Suprapubic skin (tissue), 4 donors: ENCODE results near the gene FAM32A. TPM values are rescaled to one million over a fixed set of nuclear protein-coding genes. Genes with fewer than 3 reads are reported as not detected.

Source experiments
- DNase-seq, 2 donors: peaks; one replicate each; pipeline ENCODE4 v3.0.0-alpha.2; 2019; ENCODE audit warnings: low spot score in 2 of 2
- H3K27ac ChIP-seq: fragments of 200-600 bp; sonication (generic); one replicate; pipeline ENCODE4 v1.5.1; 2019
- H3K27me3 ChIP-seq: fragments of 200-600 bp; sonication (generic); one replicate; pipeline ENCODE4 v1.5.1; 2019
- H3K36me3 ChIP-seq: fragments of 200-600 bp; sonication (generic); one replicate; pipeline ENCODE4 v1.5.1; 2019
- H3K4me1 ChIP-seq: fragments of 200-600 bp; sonication (generic); one replicate; pipeline ENCODE4 v1.5.1; 2019
- H3K4me3 ChIP-seq: fragments of 200-600 bp; sonication (generic); one replicate; pipeline ENCODE4 v1.5.1; 2019; ENCODE audit warnings: mild to moderate bottlenecking
- H3K9me3 ChIP-seq: fragments of 200-600 bp; sonication (generic); one replicate; pipeline ENCODE4 v1.5.1; 2019
- CTCF ChIP-seq, 2 donors: fragments of 200-600 bp in 1 of 2; fragments of 450-650 bp in 1 of 2; sonication (generic) in 1 of 2; IDR thresholded peaks; one replicate each; pipeline ENCODE4 v1.5.1; 2016 to 2019; ENCODE audit warnings: antibody characterized with exemption in 2 of 2, mild to moderate bottlenecking in 1 of 2, moderate library complexity in 1 of 2
- EP300 ChIP-seq: sonication (generic); formaldehyde crosslinking; IDR thresholded peaks from one replicate; pipeline ENCODE4 v1.6.1; 2017; ENCODE audit warnings: antibody characterized with exemption
- POLR2A ChIP-seq, 2 donors: fragments of 450-650 bp; IDR thresholded peaks; one replicate each; pipeline ENCODE4 v1.6.1; 2017; ENCODE audit warnings: antibody characterized with exemption in 2 of 2, mild to moderate bottlenecking in 2 of 2, moderate library complexity in 2 of 2
- POLR2AphosphoS5 ChIP-seq, 3 donors: sonication (generic); formaldehyde crosslinking; IDR thresholded peaks; one replicate each; pipeline ENCODE4 v1.6.1; 2017; ENCODE audit warnings: antibody characterized with exemption in 3 of 3
- WGBS: methylation state at CpG from one replicate; pipeline ENCODE4 v1.1.5; 2018; 5-methylcytosine and 5-hydroxymethylcytosine counted together
- total RNA-seq, 4 donors: library from RNA; depleted of rRNA; stranded (reverse); fragments of >200 nt; gene quantifications; one replicate each; pipeline ENCODE4 v1.1.0, GENCODE V29; 2016

FAM32A gene
- total RNA-seq, 4 donors from 2014 or later, result 64.2 to 102 (median 81.2) TPM

- no peak for TF ChIP-seq CTCF (IDR thresholded peaks at IDR 0.05)
- TF ChIP-seq POLR2A (IDR thresholded peaks at IDR 0.05), result no peak
- TF ChIP-seq EP300, result no peak
- no peak for TF ChIP-seq POLR2AphosphoS5 (IDR thresholded peaks at IDR 0.05)
- WGBS, result 85% methylated on average over 4 of the region's 10 CpGs
- Histone ChIP-seq H3K4me1 (no peaks in the 10 kb centered on the region), H3K27ac (no peak overlapping the region), H3K9me3 (no peaks in the 10 kb centered on the region), H3K36me3 (no peaks in the 10 kb centered on the region), H3K4me3 (no peak overlapping the region), H3K27me3 (no peaks in the 10 kb centered on the region)
- no peak for DNase-seq
These were observed 27.6 kb upstream of the FAM32A start for GRCh38 chr19:16157601-16158000.

GRCh38 chr19:16159655-16160054, 25.6 kb upstream of the FAM32A start:
- no peaks in the 10 kb centered on the region for H3K36me3 ChIP-seq
- no peak for DNase-seq
- H3K9me3 ChIP-seq, result no peaks in the 10 kb centered on the region
- H3K4me1 ChIP-seq, result no peaks in the 10 kb centered on the region
- no peak for TF ChIP-seq CTCF (IDR thresholded peaks at IDR 0.05)
- TF ChIP-seq POLR2A (IDR thresholded peaks at IDR 0.05), result no peak
- no peak for TF ChIP-seq EP300
- no peak for TF ChIP-seq POLR2AphosphoS5 (IDR thresholded peaks at IDR 0.05)
- WGBS, result 92% methylated on average over 5 of the region's 5 CpGs
- H3K27me3 ChIP-seq, result no peaks in the 10 kb centered on the region
- H3K4me3 ChIP-seq, result no peak overlapping the region
- H3K27ac ChIP-seq, result no peak overlapping the region

GRCh38 chr19:16160445-16160942, 24.7 kb upstream of the FAM32A start:
- TF ChIP-seq EP300 (no peak), POLR2AphosphoS5 (IDR thresholded peaks at IDR 0.05) (no peak), POLR2A (IDR thresholded peaks at IDR 0.05) (no peak), CTCF (IDR thresholded peaks at IDR 0.05) (no peak)
- no peaks in the 10 kb centered on the region for H3K27me3 ChIP-seq

GRCh38 chr19:16160943-16161560, 24.2 kb upstream of the FAM32A start:
- TF ChIP-seq EP300 (no peak), CTCF (IDR thresholded peaks at IDR 0.05) (no peak), POLR2AphosphoS5 (IDR thresholded peaks at IDR 0.05) (no peak), POLR2A (IDR thresholded peaks at IDR 0.05) (no peak)
- Histone ChIP-seq H3K27ac (no peak overlapping the region), H3K4me3 (no peak overlapping the region), H3K4me1 (no peaks in the 10 kb centered on the region), H3K27me3 (no peaks in the 10 kb centered on the region), H3K36me3 (no peaks in the 10 kb centered on the region), H3K9me3 (no peaks in the 10 kb centered on the region)
- 78% methylated on average over 14 of the region's 14 CpGs for WGBS
- no peak for DNase-seq

More at GRCh38 chr19:16160445-16160942, 24.7 kb upstream of the FAM32A start:
- Histone ChIP-seq H3K4me3 (no peak overlapping the region), H3K36me3 (no peaks in the 10 kb centered on the region), H3K4me1 (no peaks in the 10 kb centered on the region), H3K27ac (no peak overlapping the region), H3K9me3 (no peaks in the 10 kb centered on the region)
- DNase-seq, result no peak
- 64% methylated on average over 6 of the region's 6 CpGs for WGBS

- Histone ChIP-seq H3K27ac (no peak overlapping the region), H3K9me3 (no peaks in the 10 kb centered on the region), H3K36me3 (no peaks in the 10 kb centered on the region), H3K4me3 (no peak overlapping the region), H3K27me3 (no peaks in the 10 kb centered on the region), H3K4me1 (no peaks in the 10 kb centered on the region)
- 77% methylated on average over 3 of the region's 3 CpGs for WGBS
- no peak for DNase-seq
- TF ChIP-seq CTCF (IDR thresholded peaks at IDR 0.05) (no peak), POLR2AphosphoS5 (IDR thresholded peaks at IDR 0.05) (no peak), POLR2A (IDR thresholded peaks at IDR 0.05) (no peak), EP300 (no peak)
These were observed 23.4 kb upstream of the FAM32A start for GRCh38 chr19:16161840-16162239.
